ENCODE results near the gene LRRC2.
"Not testable (repeated sequence)": the region's sequence is repeated elsewhere in the genome, so short reads cannot be mapped to it uniquely, and the experiment has no call there.

DNA sequence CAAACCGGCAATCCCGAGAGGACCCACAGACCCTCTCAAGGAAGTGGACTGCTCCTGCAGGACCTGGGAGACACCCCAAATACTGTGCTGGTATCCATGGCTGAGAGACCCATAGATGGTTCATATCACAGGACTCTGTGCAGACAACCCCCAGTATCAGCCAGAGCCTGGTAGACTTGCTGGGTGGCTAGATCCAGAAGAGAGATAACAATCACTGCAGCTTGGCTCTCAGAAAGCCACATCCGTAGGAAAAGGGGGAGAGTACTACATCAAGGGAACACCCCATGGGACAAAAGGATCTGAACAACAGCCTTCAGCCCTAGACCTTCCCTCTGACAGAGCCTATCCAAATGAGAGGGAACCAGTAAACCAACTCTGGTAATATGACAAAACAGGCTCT lies 21.2 kb upstream of the LRRC2 start:
- not testable (repeated sequence) for TF ChIP-seq CTCF (IDR thresholded peaks at IDR 0.05; ENCODE audit: low read depth, low read length); EZH2phosphoT487 (IDR thresholded peaks at IDR 0.05; ENCODE audit: low read depth)

Measured in OCI-LY3 (cell line).